Spleen (tissue), 11 donors: ENCODE measurements around the gene PIP4K2C. TPM values are rescaled to one million over a fixed set of nuclear protein-coding genes. Genes with fewer than 3 reads are reported as not detected.

Experiments used
- DNase-seq: peaks from one replicate; pipeline ENCODE4 v3.0.0-alpha.2; 2020
- H3K27ac ChIP-seq, 8 donors: fragments of 200-600 bp; sonication (generic) in 7 of 8; 1 replicate in 4 of 8; 2 replicates in 4 of 8; pipeline versions ENCODE4 v1.5.0 to v1.8.0; 2016 to 2021; ENCODE audit warnings: inconsistent platforms in 4 of 8, mild to moderate bottlenecking in 4 of 8, moderate library complexity in 1 of 8
- H3K27me3 ChIP-seq, 7 donors: fragments of 200-600 bp; sonication (generic) in 6 of 7; replicated peaks in 1 of 7; 1 replicate in 4 of 7; 2 replicates in 3 of 7; pipeline versions ENCODE4 v1.5.0 to v1.8.0; 2016 to 2021; ENCODE audit warnings: inconsistent platforms in 3 of 7, mild to moderate bottlenecking in 1 of 7
- H3K36me3 ChIP-seq, 6 donors: fragments of 200-600 bp; sonication (generic) in 5 of 6; 1 replicate in 4 of 6; 2 replicates in 2 of 6; pipeline versions ENCODE4 v1.5.0 to v1.8.0; 2016 to 2021; ENCODE audit warnings: inconsistent platforms in 2 of 6
- H3K4me1 ChIP-seq, 6 donors: fragments of 200-600 bp; sonication (generic) in 5 of 6; 1 replicate in 3 of 6; 2 replicates in 3 of 6; pipeline versions ENCODE4 v1.5.0 to v1.8.0; 2016 to 2021; ENCODE audit warnings: inconsistent platforms in 3 of 6
- H3K4me3 ChIP-seq, 8 donors: fragments of 200-600 bp; sonication (generic) in 7 of 8; 1 replicate in 4 of 8; 2 replicates in 4 of 8; pipeline versions ENCODE4 v1.5.0 to v1.8.0; 2016 to 2021; ENCODE audit warnings: inconsistent platforms in 4 of 8, mild to moderate bottlenecking in 4 of 8, moderate library complexity in 2 of 8
- H3K9me3 ChIP-seq, 8 donors: fragments of 200-600 bp; sonication (generic) in 7 of 8; 1 replicate in 4 of 8; 2 replicates in 4 of 8; pipeline versions ENCODE4 v1.5.0 to v1.8.0; 2016 to 2021; ENCODE audit warnings: inconsistent platforms in 4 of 8
- CTCF ChIP-seq, 11 experiments: fragments of 200-600 bp in 7 of 11; fragments of 450-650 bp in 4 of 11; sonication (generic) in 4 of 11; IDR thresholded peaks in 8 of 11; conservative IDR thresholded peaks in 3 of 11; 1 replicate in 7 of 11; 2 replicates in 4 of 11; pipeline versions ENCODE4 v1.4.0 to v1.8.0; 2016 to 2021; ENCODE audit warnings: antibody characterized with exemption in 11 of 11, inconsistent platforms in 4 of 11, mild to moderate bottlenecking in 1 of 11
- POLR2A ChIP-seq, 3 donors: fragments of 450-650 bp; IDR thresholded peaks; one replicate each; pipeline ENCODE4 v1.5.1; 2017; ENCODE audit warnings: antibody characterized with exemption in 3 of 3, mild to moderate bottlenecking in 1 of 3
- POLR2AphosphoS5 ChIP-seq, 3 donors: sonication (generic); formaldehyde crosslinking; IDR thresholded peaks; one replicate each; pipeline ENCODE4 v1.5.1; 2017; ENCODE audit warnings: antibody characterized with exemption in 3 of 3
- WGBS, 5 donors: extraction: QIAGEN DNeasy Blood & Tissue Kit in 3 of 5; methylation state at CpG; one replicate each; pipeline versions ENCODE4 v1.1.5 to v1.1.7; 2013 to 2018; 5-methylcytosine and 5-hydroxymethylcytosine counted together
- intact Hi-C: fragments of 100-400 bp; cut with DNase I; formaldehyde crosslinking; loops from one replicate; pipeline ENCODE4 v1.15.0; 2023; ENCODE audit warnings: low total_unique reads
- polyA plus RNA-seq, 3 donors: library from polyadenylated mRNA; stranded (reverse); fragments of 200-250 nt; gene quantifications; one replicate each; pipeline ENCODE4 v1.2.1, GENCODE V29; 2013
- total RNA-seq, 7 donors: library from RNA; depleted of rRNA in 3 of 7; stranded (reverse); fragments of >200 nt in 3 of 7; fragmentation: NEBNext Ultra II Directional in 4 of 7; extraction: Animal tissue kit (Norgen Biotek cat#: 25700) in 4 of 7; gene quantifications; one replicate each; pipeline versions ENCODE4 v1.1.0 to v1.2.1, GENCODE V29; 2016 to 2021
- donor health status: healthy with polysubstance abuse.
- donor health status: DM: no; HTN: no; CAD: no; lungs with moderate emphysema.
- donor health status: DM: no; HTN: no; CAD: no.
- donor health status: Bipolar disorder and iron deficiency.
- donor health status: healthy.
- donor health status: DM: no; HTN: no; CAD: no.
- donor health status: DM: yes; HTN: yes; CAD: no.

PIP4K2C gene
- total and polyA plus RNA-seq, 10 donors: 5.7 to 20.9 (median 16.9) TPM

- intact Hi-C loops: no loop called here
- TF ChIP-seq POLR2A (IDR thresholded peaks at IDR 0.05) (no peak), POLR2AphosphoS5 (IDR thresholded peaks at IDR 0.05) (no peak), CTCF (IDR thresholded peaks at IDR 0.05 in 8 of 11, conservative IDR thresholded peaks at IDR 0.05 in 3 of 11) (no peak)
- Histone ChIP-seq H3K27ac (no peak overlapping the region), H3K36me3 (no peaks in the 10 kb centered on the region), H3K27me3 (no peaks in the 10 kb centered on the region), H3K9me3 (no peaks in the 10 kb centered on the region), H3K4me3 (no peak overlapping the region), H3K4me1 (no peaks in the 10 kb centered on the region)
- no peak for DNase-seq
- 81 to 91% (median 84%) methylated on average over 12 of the region's 12 CpGs for WGBS, 5 donors
Observed at GRCh38 chr12:57575771-57576612, 15.0 kb upstream of the PIP4K2C start.

- no peaks in the 10 kb centered on the region for H3K4me1 ChIP-seq
- 79 to 90% (median 84%) methylated on average over 9 of the region's 9 CpGs for WGBS, 5 donors
- no peaks in the 10 kb centered on the region for H3K9me3 ChIP-seq
- no peak overlapping the region for H3K27ac ChIP-seq
- H3K27me3 ChIP-seq: peaks cover 0 to 5% (median 0%) of the 10 kb centered on the region in 7 donors
- H3K36me3 ChIP-seq: no peaks in the 10 kb centered on the region
- no peak overlapping the region for H3K4me3 ChIP-seq
- TF ChIP-seq POLR2AphosphoS5 (IDR thresholded peaks at IDR 0.05) (no peak), CTCF (IDR thresholded peaks at IDR 0.05 in 8 of 11, conservative IDR thresholded peaks at IDR 0.05 in 3 of 11) (no peak), POLR2A (IDR thresholded peaks at IDR 0.05) (no peak)
- no peak for DNase-seq
- intact Hi-C loops: no loop called here
Observed at GRCh38 chr12:57576613-57577160, 14.3 kb upstream of the PIP4K2C start.

- Histone ChIP-seq H3K4me1 (peaks cover 0 to 3% (median under 1%) of the 10 kb centered on the region in 6 donors), H3K27ac (no peak overlapping the region), H3K36me3 (no peaks in the 10 kb centered on the region), H3K9me3 (no peaks in the 10 kb centered on the region), H3K27me3 (peaks cover 0 to 20% (median 0%) of the 10 kb centered on the region in 7 donors), H3K4me3 (no peak overlapping the region)
- intact Hi-C loops: no loop called here
- no peak for TF ChIP-seq CTCF (IDR thresholded peaks at IDR 0.05 in 8 of 11, conservative IDR thresholded peaks at IDR 0.05 in 3 of 11)
- no peak for TF ChIP-seq POLR2AphosphoS5 (IDR thresholded peaks at IDR 0.05)
- no peak for TF ChIP-seq POLR2A (IDR thresholded peaks at IDR 0.05)
- DNase-seq: no peak
- 78 to 94% (median 87%) methylated on average over 12 of the region's 12 CpGs for WGBS, 5 donors
Observed at GRCh38 chr12:57577981-57578758, 12.8 kb upstream of the PIP4K2C start.
